OCI-LY3 (cell line): ENCODE results near the gene ISY1.

Experiments used
- H2AFZ ChIP-seq: fragments of 200-600, 300-600 bp; shearing (Covaris generic); 2 replicates; pipeline ENCODE4 v1.6.0; 2014; ENCODE audit warnings: antibody characterized with exemption, low read depth, low read length
- H3K27ac ChIP-seq: fragments of 200-600, 300-600 bp; sonication (generic); 2 replicates; pipeline ENCODE4 v1.5.1; 2014; ENCODE audit warnings: mild to moderate bottlenecking, low read length, moderate library complexity, mixed read lengths
- H3K27me3 ChIP-seq: fragments of 200-600, 300-600 bp; sonication (generic); 2 replicates; pipeline ENCODE4 v1.6.1; 2014; ENCODE audit warnings: low read depth, low read length, mixed read lengths
- H3K36me3 ChIP-seq: fragments of 200-600, 300-600 bp; sonication (generic); replicated peaks from 2 replicates; pipeline ENCODE3; 2014; ENCODE audit warnings: low read depth, low read length, mixed read lengths
- H3K4me1 ChIP-seq: fragments of 300-600, 200-600 bp; sonication (generic); 2 replicates; pipeline ENCODE4 v1.6.1; 2014; ENCODE audit warnings: low read length, mixed read lengths
- H3K4me2 ChIP-seq: fragments of 200-600, 300-600 bp; sonication (generic); 2 replicates; pipeline ENCODE4 v1.6.1; 2014; ENCODE audit warnings: low read length, mixed read lengths
- H3K4me3 ChIP-seq: fragments of 300-600, 200-600 bp; sonication (generic); 2 replicates; pipeline ENCODE4 v1.5.1; 2014; ENCODE audit warnings: antibody characterized with exemption, mild to moderate bottlenecking, low read length, moderate library complexity
- H3K79me2 ChIP-seq: fragments of 300-600, 200-600 bp; shearing (Covaris generic); 2 replicates; pipeline ENCODE4 v1.6.1; 2014; ENCODE audit warnings: mild to moderate bottlenecking, low read length, mixed read lengths
- H3K9ac ChIP-seq: fragments of 300-600, 200-600 bp; shearing (Covaris generic); 2 replicates; pipeline ENCODE4 v1.6.0; 2014; ENCODE audit warnings: mild to moderate bottlenecking, low read length, moderate library complexity
- H3K9me3 ChIP-seq: fragments of 200-600, 300-600 bp; shearing (Covaris generic); 2 replicates; pipeline ENCODE4 v1.6.1; 2014; ENCODE audit warnings: low read length, mixed read lengths; ENCODE audit not compliant: insufficient read depth
- H4K20me1 ChIP-seq: fragments of 200-600, 300-600 bp; sonication (generic); 2 replicates; pipeline ENCODE4 v1.6.1; 2016; ENCODE audit warnings: low read length, mixed read lengths; ENCODE audit not compliant: insufficient read depth
- CTCF ChIP-seq: fragments of 200-600, 300-600 bp; sonication (generic); IDR thresholded peaks from 2 replicates; pipeline ENCODE4 v1.5.1; 2014; ENCODE audit warnings: antibody characterized with exemption, low read length, low read depth
- EZH2phosphoT487 ChIP-seq: fragments of 200-600 bp; shearing (Covaris generic); IDR thresholded peaks from 2 replicates; pipeline ENCODE4 v1.6.1; 2018; ENCODE audit warnings: antibody characterized with exemption, mixed run types, low read depth

The ISY1 gene

DNA sequence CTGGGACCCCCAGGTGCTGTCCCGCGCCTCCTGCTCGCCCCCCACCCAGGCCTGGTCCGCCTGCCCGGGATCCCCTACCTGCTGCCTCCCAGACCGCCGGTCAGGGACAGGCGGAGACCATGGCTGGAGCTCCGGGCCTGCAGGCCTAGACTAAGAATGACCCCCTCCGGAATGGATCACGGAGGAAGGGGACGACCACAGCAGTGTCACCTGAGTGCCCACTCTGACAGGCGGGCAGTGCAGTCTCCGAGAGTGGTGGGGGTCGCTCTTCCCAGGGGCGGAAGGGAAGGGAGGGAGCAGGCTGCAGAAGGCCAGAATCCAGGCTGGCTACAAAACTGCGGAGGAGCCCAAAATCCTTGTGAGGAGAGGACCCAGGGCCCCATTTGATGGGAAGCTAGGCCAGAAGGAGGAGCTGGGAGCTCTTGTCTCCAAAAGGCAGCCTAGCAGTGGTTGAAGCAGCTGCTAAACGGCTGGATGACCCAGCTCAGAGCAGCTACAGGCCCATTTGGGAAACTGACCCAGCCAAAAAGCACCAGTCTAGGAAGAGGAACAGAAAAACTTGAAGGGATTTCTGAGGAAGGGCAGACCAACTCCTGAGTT is 38.4 kb downstream of the ISY1 start:
- Histone ChIP-seq H3K4me1 (peaks cover 32% of the 10 kb centered on the region), H4K20me1 (peaks cover 3% of the 10 kb centered on the region; the same call in 1 of the 2 replicates), H3K79me2 (peaks cover 29% of the 10 kb centered on the region), H3K27me3 (no peaks in the 10 kb centered on the region), H3K4me2 (peak overlapping the region; percentile 71), H3K9ac (peak overlapping the region; percentile 21; the same call in 1 of the 2 replicates), H3K9me3 (no peaks in the 10 kb centered on the region), H3K27ac (no peak overlapping the region), H3K4me3 (peak overlapping the region; percentile 83), H2AFZ (no peak overlapping the region), H3K36me3 (peaks cover 15% of the 10 kb centered on the region)
- TF ChIP-seq EZH2phosphoT487 (no peak), CTCF (no peak)

DNA sequence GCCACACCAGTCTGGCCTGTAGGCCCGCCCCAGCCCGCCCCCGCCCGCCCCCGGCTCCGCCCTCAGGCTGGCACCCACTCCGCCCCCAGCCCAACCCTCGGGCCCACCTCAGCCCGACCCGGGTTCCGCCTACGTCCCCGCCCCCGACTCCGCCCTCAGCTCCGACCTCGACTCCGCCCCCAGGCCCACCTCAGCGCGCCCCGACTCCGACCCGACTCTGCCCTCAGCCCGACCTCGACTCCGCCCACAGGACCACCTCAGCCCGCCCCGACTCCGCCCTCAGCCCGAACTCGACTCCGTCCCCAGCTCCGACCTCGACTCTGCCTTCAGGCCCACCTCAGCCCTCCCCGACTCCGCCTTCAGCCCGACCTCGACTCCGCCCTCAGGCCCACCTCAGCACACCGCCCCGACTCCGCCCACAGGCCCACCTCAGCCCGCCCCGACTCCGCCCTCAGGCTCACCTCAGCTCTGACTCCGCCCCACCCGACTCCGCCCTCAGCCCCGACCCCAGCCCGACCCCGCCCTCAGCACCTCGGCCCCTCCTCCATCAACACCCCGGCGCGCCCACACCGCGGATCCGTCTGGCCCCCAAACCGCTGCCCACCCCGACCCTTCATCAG is 39.0 kb downstream of the ISY1 start, which contains the start of gene RAB43:
RAB43 (minus strand) TSS at position 13 of the 620 bp plus-strand sequence. CDS start 315 bp downstream, outside the sequence.
- Histone ChIP-seq H3K79me2 (peaks cover 33% of the 10 kb centered on the region), H3K27ac (peak within 1 kb of the TSS; percentile 82), H3K9me3 (no peaks in the 10 kb centered on the region), H3K4me2 (peak within 1 kb of the TSS; percentile 99), H3K36me3 (peaks cover 18% of the 10 kb centered on the region), H4K20me1 (peaks cover 7% of the 10 kb centered on the region), H3K4me1 (peaks cover 32% of the 10 kb centered on the region), H3K4me3 (peak within 1 kb of the TSS; percentile 93), H2AFZ (no peak within 1 kb of the TSS), H3K9ac (peak within 1 kb of the TSS; percentile 95), H3K27me3 (no peaks in the 10 kb centered on the region)
- TF ChIP-seq CTCF (no peak), EZH2phosphoT487 (no peak)

- H3K9ac ChIP-seq: peak overlapping the region; percentile 95
- peaks cover 33% of the 10 kb centered on the region for H3K79me2 ChIP-seq
- no peaks in the 10 kb centered on the region for H3K9me3 ChIP-seq
- H4K20me1 ChIP-seq: peaks cover 12% of the 10 kb centered on the region
- H2AFZ ChIP-seq: no peak overlapping the region
- peaks cover 37% of the 10 kb centered on the region for H3K4me1 ChIP-seq
- H3K27me3 ChIP-seq: no peaks in the 10 kb centered on the region
- peak overlapping the region; percentile 93 for H3K4me3 ChIP-seq
- TF ChIP-seq EZH2phosphoT487: no peak
- TF ChIP-seq CTCF: no peak
- peak overlapping the region; percentile 82 for H3K27ac ChIP-seq
- H3K36me3 ChIP-seq: peaks cover 20% of the 10 kb centered on the region
- H3K4me2 ChIP-seq: peak overlapping the region; percentile 99
Observed at GRCh38 chr3:129121016-129121791, 39.7 kb downstream of the ISY1 start.
